K562 (cell line): ENCODE data around the gene ATP13A5. TPM values are rescaled to one million over a fixed set of nuclear protein-coding genes. Genes with fewer than 3 reads are reported as not detected.

Source experiments
- ATAC-seq: fragments of 200-7000 bp; cut with Tn5 transposase; 3 replicates; pipeline ENCODE4 v1.9.1; 2020; ENCODE audit warnings: moderate library complexity
- BruUV-seq: library from RNA; stranded (reverse); fragments of 400-500 nt; replicated peaks from 2 replicates; lab custom pipeline; 2021; lab: Mats Ljungman, UMichigan
- CTCF ChIA-PET: fragments of 300-600 bp; formaldehyde crosslinking; extraction: SDS; loops from one replicate; lab custom pipeline; 2021; ENCODE audit warnings: low intra/inter-chr PET ratio; lab: Yijun Ruan, JAX
- POLR2A ChIA-PET: fragments of 300-600, 350-650 bp; sonication (Branson Sonifier 250); formaldehyde crosslinking; extraction: SDS; loops from one replicate; lab custom pipeline; 2021; ENCODE audit warnings: antibody characterized with exemption, inconsistent platforms; lab: Yijun Ruan, JAX
- DNase-seq, 4 experiments: peaks; one replicate each; pipeline versions ENCODE4 v3.0.0 to v3.0.0-alpha.2; 2011 to 2018; ENCODE audit warnings: low spot score in 3 of 4, mixed read lengths in 3 of 4; ENCODE audit errors: extremely low read depth in 1 of 4
- FAIRE-seq: peaks from 2 replicates; lab custom pipeline; 2011; peaks lifted over from hg19 to GRCh38; lab: Jason Lieb, UNC
- H2AFZ ChIP-seq: 2 replicates; pipeline ENCODE4 v1.6.0; 2011; ENCODE audit warnings: low read depth, low read length, control low read depth, inconsistent platforms
- H3K27ac ChIP-seq: fragments of 200-600 bp; 3 replicates; pipeline ENCODE4 v1.8.0; 2011; ENCODE audit warnings: low read depth, mild to moderate bottlenecking, control low read depth, inconsistent platforms, low read length, moderate library complexity, mixed read lengths; ENCODE audit errors: extremely low read depth
- H3K27me3 ChIP-seq, 2 experiments: fragments of 300-600 bp in 1 of 2; 2 replicates in 1 of 2; 3 replicates in 1 of 2; pipeline versions ENCODE4 v1.6.0 to v1.8.0; 2011; ENCODE audit warnings: inconsistent platforms in 2 of 2, low read length in 2 of 2, mild to moderate bottlenecking in 1 of 2, mixed read lengths in 1 of 2, moderate library complexity in 1 of 2; ENCODE audit not compliant: control insufficient read depth in 2 of 2, insufficient read depth in 2 of 2
- H3K36me3 ChIP-seq: fragments of 300-600 bp; 3 replicates; pipeline ENCODE4 v1.8.0; 2011; ENCODE audit warnings: mild to moderate bottlenecking, low read length, inconsistent platforms; ENCODE audit not compliant: control insufficient read depth, insufficient read depth
- H3K4me1 ChIP-seq, 2 experiments: fragments of 200-600 bp in 1 of 2; replicated peaks in 1 of 2; 2 replicates in 1 of 2; 3 replicates in 1 of 2; pipeline versions ENCODE4 v1.5.1 to v1.8.0; 2011; ENCODE audit warnings: inconsistent platforms in 2 of 2, low read length in 2 of 2, mild to moderate bottlenecking in 1 of 2, mixed read lengths in 1 of 2, moderate library complexity in 1 of 2; ENCODE audit not compliant: control insufficient read depth in 2 of 2, insufficient read depth in 2 of 2
- H3K4me2 ChIP-seq: 2 replicates; pipeline ENCODE4 v1.6.1; 2011; ENCODE audit warnings: low read length, control low read depth, inconsistent platforms, mixed read lengths; ENCODE audit not compliant: insufficient read depth
- H3K4me3 ChIP-seq: fragments of 200-600 bp; sonication (generic), shearing (Covaris generic); 2 replicates; pipeline ENCODE4 v1.5.1; 2016; ENCODE audit warnings: control low read depth, inconsistent platforms
- H3K79me2 ChIP-seq: fragments of 200-600 bp; 3 replicates; pipeline ENCODE4 v1.8.0; 2011; ENCODE audit warnings: low read length, inconsistent platforms; ENCODE audit not compliant: control insufficient read depth, insufficient read depth
- H3K9ac ChIP-seq, 2 experiments: 2 replicates each; pipeline versions ENCODE4 v1.6.0 to v1.6.1; 2011; ENCODE audit warnings: low read depth in 2 of 2, low read length in 2 of 2, control low read depth in 1 of 2, inconsistent platforms in 1 of 2, mild to moderate bottlenecking in 1 of 2, mixed read lengths in 1 of 2; ENCODE audit not compliant: insufficient read depth in 1 of 2
- H3K9me1 ChIP-seq: one replicate; pipeline ENCODE4 v1.6.0; 2011; ENCODE audit warnings: inconsistent platforms, mild to moderate bottlenecking, low read length, moderate library complexity; ENCODE audit not compliant: control insufficient read depth, insufficient read depth
- H3K9me3 ChIP-seq: replicated peaks from 2 replicates; pipeline ENCODE4 v1.5.1; 2011; ENCODE audit warnings: low read depth, low read length, inconsistent platforms; ENCODE audit not compliant: control insufficient read depth, insufficient read depth
- H4K20me1 ChIP-seq: replicated peaks from 2 replicates; pipeline ENCODE4 v1.6.1; 2011; ENCODE audit warnings: low read length, inconsistent platforms, mixed read lengths; ENCODE audit not compliant: control insufficient read depth, insufficient read depth
- CREM ChIP-seq: IDR thresholded peaks from 2 replicates; pipeline ENCODE4 v1.6.1; 2014; ENCODE audit warnings: antibody characterized with exemption, low read depth
- ETV1 ChIP-seq: fragments of 450-650 bp; conservative IDR thresholded peaks from 2 replicates; pipeline ENCODE4 v1.6.1; 2016; ENCODE audit warnings: missing genetic modification characterization, control low read depth, low read depth, missing compliant biosample characterization
- MNT ChIP-seq, 2 experiments: fragments of 450-650 bp; conservative IDR thresholded peaks; 2 replicates each; pipeline ENCODE4 v1.6.1; 2017; ENCODE audit warnings: mild to moderate bottlenecking in 2 of 2, moderate library complexity in 2 of 2
- MXD1 ChIP-seq: fragments of 250-450 bp; sonication (Bioruptor Pico); IDR thresholded peaks from 2 replicates; pipeline ENCODE4 v1.8.0; 2021; ENCODE audit warnings: borderline replicate concordance, mild to moderate bottlenecking, moderate library complexity; ENCODE audit not compliant: poor library complexity, severe bottlenecking
- NFRKB ChIP-seq: fragments of 450-650 bp; IDR thresholded peaks from 2 replicates; pipeline ENCODE4 v1.6.1; 2016; ENCODE audit warnings: low read depth
- RERE ChIP-seq: sonication (generic); formaldehyde crosslinking; IDR thresholded peaks from 2 replicates; pipeline ENCODE4 v1.8.0; 2023; ENCODE audit warnings: missing genetic modification reagents, mild to moderate bottlenecking, borderline replicate concordance
- SMC3 ChIP-seq: conservative IDR thresholded peaks from 2 replicates; pipeline ENCODE4 v1.6.1; 2011; ENCODE audit warnings: low read depth, low read length, improper control_type of control experiment; ENCODE audit not compliant: insufficient read depth
- TARDBP ChIP-seq: fragments of 450-650 bp; IDR thresholded peaks from 2 replicates; pipeline ENCODE4 v1.6.1; 2016
- ZBTB5 ChIP-seq: fragments of 450-650 bp; IDR thresholded peaks from 2 replicates; pipeline ENCODE4 v1.6.1; 2017; ENCODE audit warnings: antibody characterized with exemption
- ZNF583 ChIP-seq: fragments of 250-450 bp; sonication (Bioruptor Pico); IDR thresholded peaks from 2 replicates; pipeline ENCODE4 v1.4.0; 2020
- WGBS: fragments of 100-300 bp; shearing (Covaris generic); methylation state at CpG from one replicate; pipeline ENCODE4 v1.1.6; 2016; ENCODE audit warnings: low coverage, mixed read lengths; ENCODE audit not compliant: insufficient coverage; ENCODE audit errors: missing lambda C conversion rate; 5-methylcytosine and 5-hydroxymethylcytosine counted together
- in situ Hi-C: fragments of 300-500 bp; cut with MboI; formaldehyde crosslinking; loops from 4 replicates; pipeline ENCODE4 v1.15.0; 2018; ENCODE audit warnings: inconsistent platforms, mixed read lengths
- intact Hi-C: fragments of 100-400 bp; cut with micrococcal nuclease; formaldehyde crosslinking; loops from 2 replicates; pipeline ENCODE4 v1.14.2; 2022
- polyA plus RNA-seq, 8 experiments: library from polyadenylated mRNA; depleted of rRNA in 4 of 8; stranded (reverse) in 5 of 8; unstranded in 3 of 8; fragments of >200 nt; fragmentation: Nextera tagmentation in 2 of 8; fragmentation: Illumina TruSeq in 1 of 8; extraction: Ambion mirVana in 2 of 8; extraction: Trizol in 1 of 8; gene quantifications; 2 replicates each; pipeline versions ENCODE4 v1.2.1 to v1.2.3, GENCODE V29; 2011 to 2014; ENCODE audit warnings: inconsistent platforms in 1 of 8, missing spikeins in 1 of 8
- total RNA-seq, 7 experiments: library from RNA; depleted of rRNA in 6 of 7; stranded (reverse); fragments of >200 nt in 6 of 7; fragmentation: Illumina TruSeq in 2 of 7; extraction: Trizol in 2 of 7; gene quantifications; 2 replicates each; pipeline versions ENCODE4 v1.2.1 to v1.2.3, GENCODE V29; 2011 to 2021; ENCODE audit warnings: low replicate concordance in 1 of 7

The ATP13A5 gene
- total and polyA plus RNA-seq, 9 of the 15 experiments (the other 6 are each of a cell fraction or from before 2014, with no cell fraction given), result not detected

GRCh38 chr3:193335031-193335430 lies 43.5 kb downstream of the ATP13A5 start:
- no TSS peak for BruUV-seq
- no peak for TF ChIP-seq TARDBP
- TF ChIP-seq CREM, result no peak
- TF ChIP-seq RERE (CRISPR knock-in tag), result no peak
- TF ChIP-seq MXD1, result no peak
- TF ChIP-seq ZNF583 (CRISPR knock-in tag), result no peak
- no peak for TF ChIP-seq MNT (conservative IDR thresholded peaks at IDR 0.05)
- TF ChIP-seq ETV1 (tag), result no peak
- TF ChIP-seq ZBTB5, result no peak
- no peak for TF ChIP-seq NFRKB
- no peak for TF ChIP-seq SMC3
- H3K79me2 ChIP-seq, result no peaks in the 10 kb centered on the region
- FAIRE-seq (no peak), ATAC-seq (no peak), DNase-seq (no peak)
- H3K9ac ChIP-seq, result no peak overlapping the region
- 0% methylated on average over 1 of the region's 1 CpG for WGBS
- H3K9me3 ChIP-seq, result no peaks in the 10 kb centered on the region
- H3K27me3 ChIP-seq, result no peaks in the 10 kb centered on the region
- H3K27ac ChIP-seq, result no peak overlapping the region
- in situ Hi-C loops (no loop called here), intact Hi-C loops (no loop called here)
- H3K4me3 ChIP-seq, result no peak overlapping the region
- no peak overlapping the region for H3K4me2 ChIP-seq
- no peaks in the 10 kb centered on the region for H4K20me1 ChIP-seq
- H3K4me1 ChIP-seq, result no peaks in the 10 kb centered on the region
- H3K36me3 ChIP-seq, result no peaks in the 10 kb centered on the region
- H2AFZ ChIP-seq, result no peak overlapping the region
- H3K9me1 ChIP-seq, result no peaks in the 10 kb centered on the region
- CTCF ChIA-PET, result no interaction called here
- POLR2A ChIA-PET, result interaction anchor here (0.6 to 0.8 kb wide), 3 partner anchors 9 to 1028 kb away, joined by 3 to 4 read pairs (median 3); no protein-coding TSS in a partner anchor
